T-cell (primary cell): ENCODE data around the gene FBXW4. TPM values are rescaled to one million over a fixed set of nuclear protein-coding genes. Genes with fewer than 3 reads are reported as not detected.
A peak's percentile ranks its signal among the peaks of the same experiment; 100 is the strongest.

Experiments
- ATAC-seq, 4 experiments: fragments of 200-7000 bp in 3 of 4; fragments of 150-1000 bp in 1 of 4; cut with Tn5 transposase; replicated peaks in 1 of 4; 1 replicate in 3 of 4; 2 replicates in 1 of 4; pipeline ENCODE4 v1.10.0; 2021; ENCODE audit warnings: moderate library complexity in 3 of 4, mild to moderate bottlenecking in 2 of 4, moderate number of reproducible peaks in 1 of 4
- CTCF ChIA-PET, 2 donors: fragments of 300-600 bp; sonication (Branson Sonifier 250); formaldehyde crosslinking; loops; one replicate each; lab custom pipeline; 2022; ENCODE audit warnings: antibody characterized with exemption in 2 of 2; lab: Charles Lee
- POLR2A ChIA-PET, 2 donors: fragments of 300-600 bp; sonication (Branson Sonifier 250); formaldehyde crosslinking; loops; one replicate each; lab custom pipeline; 2022; ENCODE audit warnings: antibody characterized with exemption in 2 of 2; lab: Charles Lee
- DNase-seq, 35 experiments: peaks; one replicate each; pipeline versions ENCODE4 v3.0.0 to v3.0.0-alpha.2; 2013 to 2023
- H3K27ac ChIP-seq: one replicate; pipeline ENCODE4 v1.5.1; 2013; ENCODE audit warnings: low read length
- H3K27me3 ChIP-seq, 2 experiments: replicated peaks in 1 of 2; 1 replicate in 1 of 2; 2 replicates in 1 of 2; pipeline versions ENCODE4 v1.6.1 to v1.7.0; 2013; ENCODE audit warnings: low read length in 1 of 2, mixed read lengths in 1 of 2; ENCODE audit not compliant: control insufficient read depth in 2 of 2, insufficient read depth in 2 of 2; ENCODE audit errors: extremely low read depth in 1 of 2
- H3K36me3 ChIP-seq, 2 donors: 1 replicate in 1 of 2; 2 replicates in 1 of 2; pipeline versions ENCODE4 v1.6.1 to v1.7.0; 2013; ENCODE audit warnings: low read length in 1 of 2; ENCODE audit not compliant: control insufficient read depth in 2 of 2, insufficient read depth in 1 of 2; ENCODE audit errors: extremely low read depth in 1 of 2
- H3K4me1 ChIP-seq, 2 experiments: 1 replicate in 1 of 2; 2 replicates in 1 of 2; pipeline versions ENCODE4 v1.6.1 to v1.7.0; 2013; ENCODE audit warnings: low read length in 2 of 2, mixed read lengths in 1 of 2; ENCODE audit not compliant: insufficient read depth in 2 of 2, control insufficient read depth in 1 of 2; ENCODE audit errors: extremely low read depth in 1 of 2
- H3K4me3 ChIP-seq, 2 donors: 1 replicate in 1 of 2; 2 replicates in 1 of 2; pipeline versions ENCODE4 v1.5.1 to v1.7.0; 2013; ENCODE audit warnings: mild to moderate bottlenecking in 2 of 2, low read length in 1 of 2, moderate library complexity in 1 of 2; ENCODE audit not compliant: control insufficient read depth in 1 of 2; ENCODE audit errors: extremely low read depth in 1 of 2
- H3K9me3 ChIP-seq: 2 replicates; pipeline ENCODE4 v1.7.0; 2013
- H3K27ac Mint-ChIP-seq, 2 donors: one replicate each; pipeline ENCODE4 v1.8.0; 2020 to 2021; ENCODE audit warnings: mild to moderate bottlenecking in 2 of 2, mixed read lengths in 2 of 2
- H3K27me3 Mint-ChIP-seq, 2 donors: one replicate each; pipeline ENCODE4 v1.8.0; 2021 to 2022; ENCODE audit warnings: mixed read lengths in 2 of 2
- H3K36me3 Mint-ChIP-seq: one replicate; pipeline ENCODE4 v1.8.0; 2021; ENCODE audit warnings: mixed read lengths
- H3K4me1 Mint-ChIP-seq, 3 donors: one replicate each; pipeline ENCODE4 v1.8.0; 2020 to 2022; ENCODE audit warnings: mixed read lengths in 3 of 3, mild to moderate bottlenecking in 1 of 3
- H3K4me3 Mint-ChIP-seq, 3 donors: one replicate each; pipeline ENCODE4 v1.8.0; 2020 to 2022; ENCODE audit warnings: mild to moderate bottlenecking in 3 of 3, mixed read lengths in 3 of 3, moderate library complexity in 3 of 3
- H3K9me3 Mint-ChIP-seq, 3 donors: one replicate each; pipeline ENCODE4 v1.8.0; 2020 to 2022; ENCODE audit warnings: mixed read lengths in 3 of 3
- WGBS: methylation state at CpG from one replicate; pipeline ENCODE4 v1.1.5; 2013; ENCODE audit warnings: missing lambda C conversion rate; ENCODE audit not compliant: insufficient coverage; 5-methylcytosine and 5-hydroxymethylcytosine counted together
- total RNA-seq, 35 experiments: library from RNA in 6 of 35; stranded (reverse) in 6 of 35; fragments of 120-200 nt in 1 of 35; gene quantifications; one replicate each; pipeline versions ENCODE4 v1.2.1 to v1.2.4 and lab custom pipeline; 2013 to 2026

FBXW4 gene
- total RNA-seq, 5 donors from 2014 or later (not counting 1 experiment from before 2014, with no cell fraction given), result 83.7 to 90.4 (median 86.9) TPM

DNA sequence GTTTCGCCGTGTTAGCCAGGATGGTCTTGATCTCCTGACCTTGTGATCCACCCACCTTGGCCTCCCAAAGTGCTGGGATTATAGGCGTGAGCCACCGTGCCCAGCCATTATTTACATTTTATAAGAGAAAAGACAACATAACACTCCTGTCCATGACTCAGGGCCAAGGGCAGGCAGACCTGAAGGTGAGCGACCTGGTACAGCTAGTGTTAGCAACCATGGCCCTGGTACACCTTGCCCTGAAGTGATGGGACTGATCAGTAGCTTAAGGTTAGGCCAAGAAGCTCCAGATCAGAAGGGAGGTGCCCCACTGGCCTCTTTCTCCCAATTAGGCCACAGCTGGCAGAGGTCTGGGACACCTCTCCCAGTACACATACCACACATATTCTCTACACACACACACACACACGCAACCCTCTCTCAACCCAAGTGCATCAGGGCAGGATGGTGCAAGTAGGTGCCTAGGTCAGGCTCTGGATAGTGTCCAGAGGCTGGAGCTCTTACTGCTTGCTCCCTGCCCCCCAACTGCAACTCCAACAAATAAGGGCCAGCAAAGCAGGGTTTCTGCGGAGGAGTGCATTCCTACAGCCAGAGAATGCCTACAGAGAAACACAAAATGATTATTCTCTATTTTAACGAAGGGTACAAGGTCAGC is 63.0 kb downstream of the FBXW4 start:
- H3K27me3 ChIP-seq, result no peaks in the 10 kb centered on the region
- Mint-ChIP-seq H3K36me3 (peaks cover 37% of the 10 kb centered on the region), H3K4me3 (no peak overlapping the region), H3K9me3 (no peaks in the 10 kb centered on the region), H3K27me3 (no peaks in the 10 kb centered on the region), H3K27ac (no peak overlapping the region), H3K4me1 (peaks cover 19 to 33% (median 23%) of the 10 kb centered on the region in 3 donors)
- H3K4me3 ChIP-seq, result no peak overlapping the region
- DNase-seq, result no peak
- 100% methylated on average over 1 of the region's 8 CpGs for WGBS
- H3K9me3 ChIP-seq, result no peaks in the 10 kb centered on the region
- POLR2A ChIA-PET, result no interaction called here
- CTCF ChIA-PET, result interaction anchor here in 1 of 2 donors (1.5 kb wide), 1 partner anchor 10 kb away, joined by 4 read pairs; no protein-coding TSS in a partner anchor
- peaks cover 0 to 4% of the 10 kb centered on the region in 2 experiments for H3K4me1 ChIP-seq
- H3K27ac ChIP-seq, result no peak overlapping the region
- peaks cover 4 to 36% of the 10 kb centered on the region in 2 donors for H3K36me3 ChIP-seq
- no peak for ATAC-seq

GRCh38 chr10:101630633-101630920 is 64.4 kb downstream of the FBXW4 start:
- no peaks in the 10 kb centered on the region for H3K9me3 Mint-ChIP-seq
- Histone ChIP-seq H3K27me3 (no peaks in the 10 kb centered on the region), H3K9me3 (no peaks in the 10 kb centered on the region), H3K4me1 (peaks cover 0 to 4% of the 10 kb centered on the region in 2 experiments), H3K36me3 (peaks cover 10 to 39% of the 10 kb centered on the region in 2 donors), H3K27ac (no peak overlapping the region), H3K4me3 (no peak overlapping the region)
- ChIA-PET CTCF (no interaction called here), POLR2A (no interaction called here)
- no peak overlapping the region for H3K4me3 Mint-ChIP-seq
- no peak overlapping the region for H3K27ac Mint-ChIP-seq
- DNase-seq (no peak), ATAC-seq (no peak)
- WGBS, result no CpG with 5 or more reads among the region's 1 CpG
- H3K4me1 Mint-ChIP-seq, result peaks cover 19 to 31% (median 26%) of the 10 kb centered on the region in 3 donors
- H3K27me3 Mint-ChIP-seq, result no peaks in the 10 kb centered on the region
- H3K36me3 Mint-ChIP-seq, result peaks cover 37% of the 10 kb centered on the region

GRCh38 chr10:101629837-101630632 is 64.9 kb downstream of the FBXW4 start:
- H3K9me3 Mint-ChIP-seq, result no peaks in the 10 kb centered on the region
- no peak overlapping the region for H3K27ac Mint-ChIP-seq
- ATAC-seq, result no peak
- Histone ChIP-seq H3K27me3 (no peaks in the 10 kb centered on the region), H3K4me1 (peaks cover 0 to 4% of the 10 kb centered on the region in 2 experiments), H3K27ac (no peak overlapping the region), H3K9me3 (no peaks in the 10 kb centered on the region), H3K4me3 (no peak overlapping the region), H3K36me3 (peaks cover 10 to 45% of the 10 kb centered on the region in 2 donors)
- ChIA-PET CTCF (interaction anchor here in 1 of 2 donors (0.6 kb wide), 1 partner anchor 449 kb away, joined by 3 read pairs; no protein-coding TSS in a partner anchor), POLR2A (no interaction called here)
- H3K4me1 Mint-ChIP-seq, result peaks cover 19 to 29% (median 28%) of the 10 kb centered on the region in 3 donors
- WGBS, result 100% methylated on average over 6 of the region's 13 CpGs
- DNase-seq, result no peak
- H3K4me3 Mint-ChIP-seq, result no peak overlapping the region
- H3K36me3 Mint-ChIP-seq, result peaks cover 41% of the 10 kb centered on the region
- H3K27me3 Mint-ChIP-seq, result no peaks in the 10 kb centered on the region

- Mint-ChIP-seq H3K4me3 (no peak overlapping the region), H3K27ac (no peak overlapping the region), H3K4me1 (peaks cover 15 to 29% (median 17%) of the 10 kb centered on the region in 3 donors), H3K9me3 (no peaks in the 10 kb centered on the region), H3K36me3 (peaks cover 54% of the 10 kb centered on the region), H3K27me3 (no peaks in the 10 kb centered on the region)
- ChIA-PET CTCF (no interaction called here), POLR2A (no interaction called here)
- H3K27ac ChIP-seq, result no peak overlapping the region
- H3K4me1 ChIP-seq, result no peaks in the 10 kb centered on the region
- WGBS, result 63% methylated on average over 1 of the region's 1 CpG
- H3K9me3 ChIP-seq, result no peaks in the 10 kb centered on the region
- H3K4me3 ChIP-seq, result no peak overlapping the region
- DNase-seq, result no peak
- ATAC-seq, result no peak
- H3K27me3 ChIP-seq, result no peaks in the 10 kb centered on the region
- peaks cover 12 to 66% of the 10 kb centered on the region in 2 donors for H3K36me3 ChIP-seq
These were observed 69.1 kb downstream of the FBXW4 start for GRCh38 chr10:101625821-101626412.

- 95% methylated on average over 3 of the region's 4 CpGs for WGBS
- Mint-ChIP-seq H3K4me1 (peaks cover 9 to 20% (median 11%) of the 10 kb centered on the region in 3 donors), H3K9me3 (no peaks in the 10 kb centered on the region), H3K27ac (peak overlapping the region in 1 of 2 donors; percentile 55), H3K4me3 (no peak overlapping the region), H3K27me3 (no peaks in the 10 kb centered on the region), H3K36me3 (peaks cover 56% of the 10 kb centered on the region)
- no peak overlapping the region for H3K27ac ChIP-seq
- peaks cover 17 to 69% of the 10 kb centered on the region in 2 donors for H3K36me3 ChIP-seq
- no peaks in the 10 kb centered on the region for H3K27me3 ChIP-seq
- DNase-seq, result no peak
- no peak overlapping the region for H3K4me3 ChIP-seq
- ATAC-seq, result no peak
- no peaks in the 10 kb centered on the region for H3K4me1 ChIP-seq
- ChIA-PET CTCF (interaction anchor here in 1 of 2 donors (0.5 kb wide), 1 partner anchor 155 kb away, joined by 3 read pairs; no protein-coding TSS in a partner anchor), POLR2A (no interaction called here)
- no peaks in the 10 kb centered on the region for H3K9me3 ChIP-seq
These were observed 70.4 kb downstream of the FBXW4 start for GRCh38 chr10:101624526-101625102.

- peaks cover 13 to 69% of the 10 kb centered on the region in 2 donors for H3K36me3 ChIP-seq
- no peaks in the 10 kb centered on the region for H3K4me1 ChIP-seq
- H3K4me3 ChIP-seq, result no peak overlapping the region
- H3K27me3 ChIP-seq, result no peaks in the 10 kb centered on the region
- ChIA-PET POLR2A (no interaction called here), CTCF (no interaction called here)
- H3K4me3 Mint-ChIP-seq, result no peak overlapping the region
- ATAC-seq, result no peak
- no peak for DNase-seq
- no peaks in the 10 kb centered on the region for H3K9me3 Mint-ChIP-seq
- peaks cover 8 to 16% (median 9%) of the 10 kb centered on the region in 3 donors for H3K4me1 Mint-ChIP-seq
- no peaks in the 10 kb centered on the region for H3K27me3 Mint-ChIP-seq
- no peak overlapping the region for H3K27ac Mint-ChIP-seq
- H3K9me3 ChIP-seq, result no peaks in the 10 kb centered on the region
- H3K36me3 Mint-ChIP-seq, result peaks cover 56% of the 10 kb centered on the region
- no CpG with 5 or more reads among the region's 1 CpG for WGBS
- no peak overlapping the region for H3K27ac ChIP-seq
These were observed 71.4 kb downstream of the FBXW4 start for GRCh38 chr10:101623528-101623927.
